ENCODE results near the gene RASSF9. TPM values are rescaled to one million over a fixed set of nuclear protein-coding genes. Genes with fewer than 3 reads are reported as not detected.

RASSF9 gene
- 6.2 TPM for total RNA-seq
- long read RNA-seq: 0 reads

DNA sequence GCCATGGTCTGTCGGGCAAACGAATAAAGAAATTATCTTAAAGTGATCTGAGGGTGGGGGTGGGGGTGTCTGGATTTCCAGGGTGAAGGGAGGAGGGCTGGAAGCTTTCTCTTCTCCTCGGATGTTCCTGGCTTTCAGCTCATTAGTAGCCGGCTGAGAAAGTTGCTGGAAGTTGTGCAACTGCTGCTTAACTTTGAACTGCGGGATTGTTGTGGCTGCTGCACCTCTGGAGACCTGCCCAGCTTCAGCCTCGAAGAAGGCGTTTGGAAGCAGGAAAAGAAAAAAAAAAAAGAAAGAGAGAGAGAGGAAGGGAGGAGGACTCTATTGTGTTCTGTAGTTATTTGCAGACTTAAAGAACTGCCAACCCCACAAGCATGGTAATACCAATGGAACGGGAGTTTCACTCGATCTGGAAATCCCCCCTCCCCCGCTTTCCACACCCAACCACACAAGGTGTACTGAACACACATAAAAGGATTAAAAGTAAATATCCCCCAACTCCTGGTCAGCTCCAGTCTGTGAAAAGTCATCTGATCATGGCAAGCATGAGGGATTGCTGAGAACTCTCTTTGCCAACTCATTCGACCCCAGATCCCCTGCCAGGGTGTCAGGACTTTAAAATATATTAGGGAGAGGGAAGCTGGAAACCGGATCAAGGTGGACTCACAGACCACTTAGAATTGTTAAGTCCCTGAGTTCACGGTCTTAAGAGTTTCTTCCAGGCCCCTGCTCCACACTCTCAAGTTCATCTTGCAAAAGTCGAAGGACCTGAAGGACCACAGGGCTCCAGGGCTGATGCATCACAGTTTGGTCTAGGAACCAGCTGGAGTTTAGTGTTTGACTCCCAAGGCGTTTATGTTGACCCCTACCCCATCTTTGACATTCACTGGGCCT, at the start of gene RASSF9:
RASSF9 (minus strand) TSS at position 213 of the 894 bp plus-strand sequence; CDS start at position 5, 208 bp downstream.
- intact Hi-C loops (cut with DNase I): no loop called here
- DNase-seq (ENCODE audit: missing footprints): peak; percentile 71
- peak; percentile 92 for ATAC-seq

DNA sequence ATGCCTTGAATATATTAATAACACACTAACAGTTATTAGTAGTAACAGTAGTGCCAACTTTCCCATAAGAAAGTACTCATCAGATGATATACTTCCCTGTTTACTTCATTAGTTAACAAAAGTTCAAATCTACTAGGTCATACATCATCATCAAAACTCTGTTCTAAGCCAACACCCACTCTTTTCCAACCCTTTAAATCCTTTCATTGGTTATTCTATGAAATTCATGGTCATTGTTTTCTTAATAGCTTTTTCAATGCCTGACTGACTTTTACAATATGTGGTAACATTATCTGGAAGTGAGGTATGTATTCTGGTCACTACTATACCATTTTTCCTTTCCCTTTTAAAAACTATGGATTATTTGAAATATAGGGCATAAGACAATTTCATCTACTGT, 47.6 kb upstream of the RASSF9 start:
- DNase-seq (ENCODE audit: missing footprints): no peak
- intact Hi-C loops (cut with DNase I): no loop called here
- no peak for ATAC-seq

DNA sequence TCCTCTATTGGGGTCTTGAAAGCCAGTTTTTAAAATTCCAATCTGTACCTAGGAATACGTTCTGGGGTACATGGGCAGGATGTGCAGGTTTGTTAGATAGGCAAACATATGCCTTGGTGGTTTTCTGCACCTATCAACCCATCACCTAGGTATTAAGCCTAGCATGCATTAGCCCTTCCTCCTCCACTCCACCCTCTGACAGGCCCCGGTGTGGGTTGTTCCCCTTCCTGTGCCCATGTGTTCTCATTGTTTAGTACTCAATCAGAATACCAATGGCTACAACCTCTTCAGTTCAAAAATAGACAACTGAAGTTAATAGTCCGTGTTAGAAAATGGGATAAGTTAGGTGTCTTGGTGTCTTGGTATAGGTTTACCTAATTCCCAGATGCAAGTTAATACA, 41.2 kb upstream of the RASSF9 start:
- no peak for ATAC-seq
- DNase-seq (ENCODE audit: missing footprints): no peak
- intact Hi-C loops (cut with DNase I): no loop called here

DNA sequence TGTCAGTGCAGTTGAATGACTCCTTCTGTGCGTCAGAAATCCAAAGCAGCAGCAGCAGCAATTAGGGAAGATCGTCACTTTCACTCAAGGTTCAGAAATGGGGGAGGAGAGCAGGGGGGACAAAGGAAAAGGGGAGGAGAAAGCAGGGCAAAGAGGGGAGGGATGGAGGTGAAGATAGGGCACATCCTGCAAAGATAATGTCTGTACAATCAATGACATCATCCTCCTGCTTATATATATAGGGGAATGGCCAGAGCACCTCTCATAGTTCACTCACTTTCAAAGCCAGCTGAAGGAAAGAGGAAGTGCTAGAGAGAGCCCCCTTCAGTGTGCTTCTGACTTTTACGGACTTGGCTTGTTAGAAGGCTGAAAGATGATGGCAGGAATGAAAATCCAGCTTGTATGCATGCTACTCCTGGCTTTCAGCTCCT, 37.8 kb upstream of the RASSF9 start, which contains the start of gene NTS:
NTS (plus strand) TSS at position 265 of the 431 bp plus-strand sequence; CDS start at position 374, 109 bp downstream.
- intact Hi-C loops (cut with DNase I): loop anchor here (5.0 kb wide), 1 partner anchor 407 kb away; no protein-coding TSS in a partner anchor
- ATAC-seq (no peak), DNase-seq (ENCODE audit: missing footprints) (no peak)

DNA sequence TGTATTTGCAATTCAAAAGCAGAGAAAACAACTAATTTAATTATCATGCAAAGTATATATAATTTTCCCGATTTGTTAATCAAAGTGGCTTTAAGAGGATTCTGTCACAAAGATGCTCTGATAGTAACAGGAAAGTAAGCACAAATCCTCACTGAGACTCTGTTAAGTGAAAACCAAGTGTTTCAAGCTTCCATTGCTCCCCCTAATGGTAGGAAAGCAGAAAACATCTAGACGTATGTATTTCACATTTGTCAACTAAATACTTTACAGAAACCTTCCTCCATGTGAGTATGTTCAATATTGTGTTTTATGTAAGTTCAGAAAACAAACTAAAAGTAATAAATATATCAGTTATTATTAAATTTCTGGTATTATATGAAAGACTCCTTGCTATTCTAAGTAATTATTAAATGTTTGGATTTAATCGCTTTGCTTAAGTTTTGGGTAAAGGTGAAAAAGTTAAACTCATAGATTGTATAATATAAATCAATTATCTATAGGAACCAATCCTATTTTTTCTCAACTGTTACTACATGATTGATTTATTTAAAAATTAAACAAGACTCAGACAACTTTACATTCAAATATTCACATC, 36.4 kb upstream of the RASSF9 start:
- DNase-seq (ENCODE audit: missing footprints): no peak
- ATAC-seq: no peak
- intact Hi-C loops (cut with DNase I): loop anchor here (5.0 kb wide), 1 partner anchor 405 kb away; no protein-coding TSS in a partner anchor

DNA sequence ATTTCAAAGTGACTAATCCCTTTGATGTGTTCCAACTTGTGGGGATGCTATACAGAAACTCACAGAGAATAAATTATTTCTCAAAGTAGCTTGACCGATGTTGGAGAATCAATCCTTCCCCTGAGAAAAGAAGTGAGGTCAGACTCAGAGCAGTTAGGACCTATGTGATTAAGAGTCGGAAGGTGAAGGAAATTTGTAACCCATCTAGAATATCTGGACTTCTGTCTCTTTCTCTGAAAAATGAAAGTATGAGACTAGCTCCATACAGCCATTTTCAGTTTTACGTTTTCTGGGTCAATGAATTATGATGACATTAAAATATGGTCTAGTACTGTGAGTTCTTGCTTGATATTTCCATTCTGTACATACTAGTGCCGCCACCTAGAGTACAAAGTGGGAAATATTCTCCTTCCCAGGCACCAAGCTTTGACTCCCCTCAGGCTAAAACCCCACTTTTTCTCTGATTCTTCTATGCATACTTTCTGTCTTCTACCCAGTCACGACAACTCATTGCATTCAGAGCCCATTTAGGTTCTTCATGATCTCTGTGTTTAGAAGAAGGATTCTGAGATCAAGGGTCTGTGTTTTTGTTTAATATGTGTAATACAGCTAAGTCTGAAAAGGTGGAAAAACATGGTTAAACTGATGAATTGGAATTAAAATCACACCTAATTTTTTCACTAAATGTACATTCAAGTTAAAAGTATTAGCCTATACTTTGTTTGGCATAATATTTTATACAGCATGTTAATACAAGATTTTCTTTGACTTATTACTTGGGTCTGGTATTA, 31.0 kb upstream of the RASSF9 start:
- no peak for DNase-seq (ENCODE audit: missing footprints)
- intact Hi-C loops (cut with DNase I): loop anchor here (1.0 to 10.0 kb wide), 3 partner anchors 52 to 292 kb away; no protein-coding TSS in a partner anchor
- peak; percentile 88 for ATAC-seq

DNA sequence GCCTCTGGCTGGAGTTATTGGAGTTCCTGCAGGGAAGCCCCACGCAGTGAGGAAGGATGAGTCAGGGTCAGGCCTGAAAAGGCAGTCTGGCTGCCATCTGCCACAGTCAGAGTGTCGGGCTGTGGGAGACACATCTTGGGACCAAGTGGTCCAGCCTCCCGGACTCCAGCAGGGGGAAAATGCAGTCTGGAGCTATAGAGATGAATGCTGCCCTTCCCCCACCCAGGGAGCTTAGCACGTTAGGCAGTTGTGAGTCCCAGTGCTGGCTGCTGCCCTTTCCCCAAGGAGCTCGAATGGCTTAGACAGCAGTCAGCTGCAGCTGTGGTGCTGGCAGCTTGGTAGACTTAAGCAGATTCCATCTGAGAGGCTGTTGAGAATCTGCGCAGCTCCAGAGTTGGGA, 29.7 kb upstream of the RASSF9 start:
- intact Hi-C loops (cut with DNase I): loop anchor here (1.0 to 10.0 kb wide), 3 partner anchors 51 to 291 kb away; no protein-coding TSS in a partner anchor
- peak; percentile 79 for ATAC-seq
- peak; percentile 72 for DNase-seq (ENCODE audit: missing footprints)

DNA sequence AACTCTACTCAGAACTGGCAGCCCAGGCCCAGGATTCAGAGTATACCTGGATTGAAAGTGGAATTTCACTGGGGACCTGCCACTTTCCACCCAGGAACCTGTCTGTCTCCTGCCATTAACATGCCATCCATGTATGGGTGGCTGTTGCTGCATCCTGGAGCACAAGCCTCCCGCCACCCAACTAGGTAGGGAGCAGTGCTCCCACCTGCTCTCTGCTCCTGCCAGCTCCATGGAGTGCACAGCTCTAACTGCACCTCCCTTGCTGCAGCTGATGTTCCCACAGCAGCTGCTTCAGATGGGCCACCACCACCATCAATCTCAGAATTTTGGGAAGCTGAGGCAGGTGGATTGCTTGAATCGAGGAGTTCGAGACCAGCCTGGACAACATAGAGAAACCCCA, 20.8 kb upstream of the RASSF9 start:
- no peak for ATAC-seq
- no peak for DNase-seq (ENCODE audit: missing footprints)
- intact Hi-C loops (cut with DNase I): no loop called here

DNA sequence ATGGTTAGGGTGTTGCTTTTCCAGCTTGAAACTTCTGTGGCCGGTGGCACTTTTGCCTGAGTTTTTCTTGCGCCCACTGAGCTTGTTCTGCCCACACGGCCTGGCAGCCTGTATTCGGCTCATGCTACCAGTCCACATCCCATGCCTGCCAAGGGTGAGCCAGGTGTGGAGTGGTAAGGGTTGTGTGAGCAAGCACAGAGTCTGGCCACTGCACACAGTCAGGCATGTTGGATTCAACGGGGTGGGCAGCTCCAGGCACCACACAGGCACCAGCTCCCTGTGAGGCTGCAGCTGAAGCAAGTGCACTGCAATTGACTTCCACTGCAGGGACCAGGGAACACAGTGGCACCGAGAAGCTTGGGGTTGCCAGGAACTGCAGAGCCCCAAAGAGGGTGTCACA, 19.1 kb upstream of the RASSF9 start:
- no peak for ATAC-seq
- intact Hi-C loops (cut with DNase I): no loop called here
- peak; percentile 58 for DNase-seq (ENCODE audit: missing footprints)

DNA sequence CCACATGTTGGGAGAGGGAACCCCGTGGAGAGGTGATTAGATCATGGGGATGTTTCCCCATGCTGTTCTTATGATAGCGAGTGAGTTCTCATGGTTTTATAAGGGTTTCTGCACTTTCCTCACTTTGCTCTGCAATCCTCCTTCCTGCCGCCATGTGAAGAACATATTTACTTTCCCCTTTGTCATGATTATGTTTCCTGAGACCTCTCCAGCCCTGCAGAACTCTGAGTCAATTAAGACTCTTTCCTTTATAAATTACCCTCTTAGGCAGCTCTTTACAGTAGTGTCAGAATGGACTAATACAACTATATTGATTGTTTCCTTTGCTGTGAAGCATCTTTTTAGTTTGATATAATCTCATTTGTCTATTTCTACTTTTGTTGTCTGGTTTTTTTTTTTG, 13.1 kb upstream of the RASSF9 start:
- intact Hi-C loops (cut with DNase I): no loop called here
- ATAC-seq (no peak), DNase-seq (ENCODE audit: missing footprints) (no peak)

DNA sequence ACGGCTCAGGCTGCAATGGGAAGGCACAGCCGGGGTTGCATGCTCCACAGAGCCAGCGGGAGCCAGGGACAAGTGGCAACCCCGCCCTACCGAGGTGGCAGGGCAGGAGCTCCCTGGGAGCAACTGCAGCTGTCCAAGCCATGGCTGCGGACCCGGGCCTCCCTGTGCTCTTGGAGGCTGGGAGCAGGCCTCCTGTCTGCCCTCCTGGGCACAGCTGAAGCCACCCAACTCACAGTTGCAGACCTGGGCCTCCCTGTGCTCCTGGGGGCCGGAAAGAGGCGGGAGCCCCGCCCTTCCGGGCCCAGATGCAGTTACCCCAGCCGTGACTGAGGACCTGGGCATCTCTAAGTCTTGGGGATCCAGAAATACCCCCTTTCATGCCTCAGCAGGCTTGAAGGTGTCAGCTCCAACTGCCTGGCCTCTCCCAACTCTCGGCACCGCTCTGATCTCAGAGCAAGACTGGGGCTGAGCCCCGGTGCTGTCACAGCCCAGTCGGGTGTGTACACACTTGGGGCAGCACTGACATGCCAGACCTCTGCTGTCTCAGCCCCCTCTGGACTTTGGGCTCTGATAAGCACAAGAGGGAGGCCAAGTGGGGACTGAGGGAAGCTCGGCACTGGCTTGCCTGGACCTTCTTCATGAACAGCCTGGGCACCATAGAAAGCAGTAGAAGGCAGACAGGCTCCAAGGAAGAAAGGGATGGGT, 7.5 kb upstream of the RASSF9 start:
- no peak for ATAC-seq

DNA sequence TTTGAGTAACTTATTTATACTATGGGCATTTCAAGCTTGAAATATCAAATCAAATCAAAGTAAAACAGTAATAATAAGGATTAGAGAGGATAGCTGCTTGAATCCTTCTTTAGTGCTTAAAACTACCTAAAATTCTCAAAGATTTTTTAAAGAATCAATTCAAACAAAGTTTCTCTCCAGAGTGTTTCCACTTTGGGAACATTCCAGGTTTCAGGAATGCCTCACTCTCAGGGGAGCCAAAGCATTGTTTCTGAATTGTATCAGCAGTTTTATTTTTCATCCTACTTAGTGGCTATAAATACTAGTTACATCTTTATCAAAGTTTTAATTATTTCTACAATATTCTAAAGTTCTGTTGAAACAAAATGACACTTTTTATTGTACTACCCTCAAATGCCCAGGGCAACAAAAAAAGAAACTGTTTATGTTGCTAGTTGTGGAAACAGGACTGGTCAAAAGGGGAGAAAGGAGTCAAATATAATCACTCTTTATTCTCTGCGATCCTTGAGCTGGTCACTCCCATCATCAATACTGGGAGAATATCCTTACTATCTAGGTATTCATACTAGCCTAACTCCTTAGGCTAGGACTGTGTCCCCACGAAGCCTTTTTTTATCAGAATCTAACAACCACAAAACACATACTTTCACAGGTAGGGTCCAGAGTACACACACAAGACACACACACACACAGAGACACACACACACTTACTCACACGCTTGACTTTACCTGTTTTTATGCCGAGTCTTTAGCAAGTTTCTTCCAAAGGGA, 598 bp downstream of the RASSF9 start:
- ATAC-seq (peak; percentile 45), DNase-seq (ENCODE audit: missing footprints) (no peak)
- intact Hi-C loops (cut with DNase I): no loop called here

More for the DNA sequence above, 7.5 kb upstream of the RASSF9 start:
- DNase-seq (ENCODE audit: missing footprints): peak; percentile 55
- intact Hi-C loops (cut with DNase I): no loop called here

DNA sequence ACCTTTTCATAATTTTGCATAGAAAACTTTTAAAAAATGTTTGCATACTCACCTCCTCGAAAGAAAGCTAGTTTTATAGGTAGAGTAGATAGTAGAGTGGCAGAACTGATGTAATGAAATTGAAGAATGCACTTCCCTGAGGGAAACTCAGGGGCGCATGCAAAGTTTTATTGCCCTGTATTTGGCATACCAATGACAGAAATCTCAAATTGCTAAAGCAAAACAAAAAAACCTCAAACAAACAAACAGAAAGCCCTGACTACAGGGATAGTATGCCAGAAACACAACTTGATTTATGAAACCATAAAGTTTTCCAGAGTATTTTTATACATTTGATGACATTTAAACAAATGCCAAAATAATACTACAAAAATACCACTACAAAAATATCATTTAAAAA, 1.8 kb downstream of the RASSF9 start:
- intact Hi-C loops (cut with DNase I): no loop called here
- ATAC-seq: no peak
- DNase-seq (ENCODE audit: missing footprints): no peak

DNA sequence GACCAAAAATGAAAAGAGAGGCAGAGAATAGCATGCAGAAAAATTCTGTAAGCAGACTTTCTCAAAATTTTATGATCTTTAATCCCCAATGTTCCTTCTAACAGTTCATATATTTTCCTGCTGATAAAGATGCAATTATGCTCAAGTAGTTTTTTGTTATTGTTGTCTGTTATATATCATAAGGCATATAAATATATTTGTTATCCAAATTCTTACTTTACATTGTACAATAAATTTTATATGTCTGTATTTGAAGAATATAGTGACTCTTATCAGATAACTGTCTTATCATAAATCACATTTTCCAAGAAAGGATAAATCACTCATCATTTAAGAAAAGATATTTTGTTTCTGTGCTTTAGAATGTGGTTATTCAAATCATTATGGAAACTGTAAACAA, 2.6 kb downstream of the RASSF9 start:
- intact Hi-C loops (cut with DNase I): no loop called here
- no peak for ATAC-seq
- DNase-seq (ENCODE audit: missing footprints): no peak

DNA sequence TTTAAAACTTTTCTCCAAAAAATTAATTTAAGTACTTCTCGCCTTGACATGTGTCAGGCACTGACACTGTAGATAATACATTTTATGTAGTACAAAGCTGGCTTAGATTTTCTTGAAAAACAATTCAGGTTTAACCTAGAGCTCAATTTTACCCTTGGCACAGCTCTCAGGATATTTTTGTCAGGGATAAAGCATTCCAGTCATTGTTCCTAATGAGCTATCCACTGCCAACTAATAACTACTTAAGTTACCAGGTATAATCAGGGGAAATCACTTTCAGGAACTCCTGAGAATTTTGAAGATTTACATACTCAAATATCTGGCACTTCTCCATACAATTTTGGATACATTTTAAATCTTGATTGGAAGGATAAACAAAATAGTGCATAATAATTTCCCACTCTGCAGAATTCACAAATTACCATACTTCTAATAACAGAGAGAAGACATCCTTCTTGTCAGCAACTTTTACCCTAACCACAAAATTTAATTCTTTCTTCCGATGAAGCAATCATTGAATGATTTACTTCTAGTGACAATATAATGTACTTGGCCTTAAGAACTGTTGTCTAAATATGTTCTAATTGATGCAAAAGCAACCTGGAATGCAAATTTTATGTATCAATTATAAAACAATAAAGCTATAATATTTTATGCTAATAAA, 4.8 kb downstream of the RASSF9 start:
- ATAC-seq: no peak
- intact Hi-C loops (cut with DNase I): no loop called here
- DNase-seq (ENCODE audit: missing footprints): no peak

DNA sequence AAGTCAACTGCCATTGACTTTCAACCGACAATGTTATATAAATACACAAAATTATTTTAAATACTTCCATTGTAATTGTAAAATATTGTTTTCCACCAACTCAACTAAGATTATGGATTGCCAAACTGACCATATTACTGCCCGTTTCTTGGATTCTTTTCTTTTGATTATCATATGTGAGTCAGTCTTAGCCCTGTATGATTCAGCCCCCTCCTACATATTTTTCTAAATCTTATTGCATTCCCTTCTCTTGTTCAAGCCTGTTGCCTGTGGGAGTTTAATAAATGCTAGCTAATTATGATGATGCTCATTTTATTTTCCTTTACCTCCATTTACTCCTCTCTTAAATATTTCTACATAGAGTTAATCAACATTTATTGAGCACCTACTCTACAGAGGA, 6.8 kb downstream of the RASSF9 start:
- intact Hi-C loops (cut with DNase I): no loop called here
- DNase-seq (ENCODE audit: missing footprints) (no peak), ATAC-seq (no peak)

DNA sequence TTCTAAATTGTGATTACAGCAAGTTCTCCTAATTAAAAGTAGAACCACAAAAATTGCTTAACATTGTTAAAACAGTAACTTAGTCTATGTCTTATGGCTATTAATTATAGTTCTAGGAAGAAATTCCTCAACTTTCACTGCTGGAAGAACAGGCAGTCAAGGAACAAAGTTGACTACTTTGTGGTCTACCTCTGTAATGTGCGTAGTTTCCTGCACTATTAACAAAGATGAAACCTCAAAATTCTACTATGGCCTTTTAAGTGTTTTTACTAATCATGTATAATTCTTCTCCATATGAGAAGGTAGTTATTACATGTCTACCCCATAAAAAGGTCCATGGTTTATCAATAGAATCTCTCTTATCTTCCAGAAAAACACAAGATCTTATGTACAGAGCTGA, 7.6 kb downstream of the RASSF9 start:
- intact Hi-C loops (cut with DNase I): no loop called here
- ATAC-seq (no peak), DNase-seq (ENCODE audit: missing footprints) (no peak)
